ENCODE data around the gene C1QL2. TPM values are rescaled to one million over a fixed set of nuclear protein-coding genes. Genes with fewer than 3 reads are reported as not detected.

Gene C1QL2
- total and polyA plus RNA-seq, 12 donors: not detected

DNA sequence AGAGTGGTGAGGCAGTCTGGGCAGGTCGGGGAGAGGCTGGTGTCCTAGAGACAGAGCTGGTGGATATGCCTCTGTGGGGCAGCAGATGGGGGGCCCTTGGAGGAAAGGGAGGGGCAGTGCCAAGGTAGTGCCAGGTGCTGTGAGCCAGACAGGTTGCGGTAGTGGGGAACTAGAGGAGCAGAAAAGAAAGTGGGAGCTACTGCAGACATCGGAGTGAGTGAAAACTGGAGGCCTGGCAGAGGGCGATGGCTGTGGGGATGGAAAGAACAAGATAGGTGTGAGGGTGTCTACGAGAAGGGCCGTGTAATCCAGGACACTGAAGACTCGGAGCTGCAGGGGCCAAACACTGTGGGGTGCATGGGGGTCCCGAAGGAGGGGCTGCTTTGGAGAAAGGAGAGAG, 21.7 kb downstream of the C1QL2 start:
- Histone ChIP-seq H3K4me1 (replicated peaks in 1 of 2) (no peaks in the 10 kb centered on the region), H3K4me3 (no peak overlapping the region), H3K9me3 (replicated peaks in 1 of 3) (no peaks in the 10 kb centered on the region), H3K36me3 (replicated peaks in 1 of 2) (no peaks in the 10 kb centered on the region), H3K27ac (no peak overlapping the region), H3K27me3 (peaks cover 17% of the 10 kb centered on the region)
- intact Hi-C loops (cut with DNase I): no loop called here
- DNase-seq: no peak
- WGBS, 4 donors: 72 to 83% (median 80%) methylated on average over 8 of the region's 8 CpGs
- TF ChIP-seq, protein P1, sequence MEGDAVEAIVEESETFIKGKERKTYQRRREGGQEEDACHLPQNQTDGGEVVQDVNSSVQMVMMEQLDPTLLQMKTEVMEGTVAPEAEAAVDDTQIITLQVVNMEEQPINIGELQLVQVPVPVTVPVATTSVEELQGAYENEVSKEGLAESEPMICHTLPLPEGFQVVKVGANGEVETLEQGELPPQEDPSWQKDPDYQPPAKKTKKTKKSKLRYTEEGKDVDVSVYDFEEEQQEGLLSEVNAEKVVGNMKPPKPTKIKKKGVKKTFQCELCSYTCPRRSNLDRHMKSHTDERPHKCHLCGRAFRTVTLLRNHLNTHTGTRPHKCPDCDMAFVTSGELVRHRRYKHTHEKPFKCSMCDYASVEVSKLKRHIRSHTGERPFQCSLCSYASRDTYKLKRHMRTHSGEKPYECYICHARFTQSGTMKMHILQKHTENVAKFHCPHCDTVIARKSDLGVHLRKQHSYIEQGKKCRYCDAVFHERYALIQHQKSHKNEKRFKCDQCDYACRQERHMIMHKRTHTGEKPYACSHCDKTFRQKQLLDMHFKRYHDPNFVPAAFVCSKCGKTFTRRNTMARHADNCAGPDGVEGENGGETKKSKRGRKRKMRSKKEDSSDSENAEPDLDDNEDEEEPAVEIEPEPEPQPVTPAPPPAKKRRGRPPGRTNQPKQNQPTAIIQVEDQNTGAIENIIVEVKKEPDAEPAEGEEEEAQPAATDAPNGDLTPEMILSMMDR (IDR thresholded peaks at IDR 0.05): no peak
- TF ChIP-seq POLR2A (IDR thresholded peaks at IDR 0.05): no peak

DNA sequence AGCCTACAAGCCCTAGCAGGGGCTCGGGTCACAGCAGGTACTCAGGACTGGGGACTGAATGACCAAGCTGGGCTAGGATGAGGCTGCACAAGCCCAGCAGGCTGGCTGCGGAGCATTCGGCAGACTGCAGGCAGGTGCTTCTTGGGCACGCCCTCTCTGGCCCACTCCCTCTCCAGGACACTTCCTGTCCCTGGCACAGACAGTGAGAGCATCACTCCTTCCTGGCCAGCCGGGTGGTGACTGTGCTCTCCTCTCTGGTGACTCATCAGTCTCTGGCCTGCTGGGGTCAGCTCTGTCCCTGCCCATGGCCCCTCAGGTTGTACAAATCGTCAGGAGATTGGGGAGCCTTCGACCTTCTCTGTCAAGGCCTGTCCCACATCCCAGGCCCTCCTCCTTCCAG, 22.5 kb downstream of the C1QL2 start:
- Histone ChIP-seq H3K4me1 (replicated peaks in 1 of 2) (no peaks in the 10 kb centered on the region), H3K36me3 (replicated peaks in 1 of 2) (no peaks in the 10 kb centered on the region), H3K4me3 (no peak overlapping the region), H3K27me3 (peaks cover 17% of the 10 kb centered on the region), H3K9me3 (replicated peaks in 1 of 3) (no peaks in the 10 kb centered on the region), H3K27ac (no peak overlapping the region)
- intact Hi-C loops (cut with DNase I): no loop called here
- no peak for DNase-seq
- 54 to 83% (median 65%) methylated on average over 1 to 7 of the region's 7 CpGs for WGBS, 4 donors
- TF ChIP-seq, protein P1 (IDR thresholded peaks at IDR 0.05): no peak
- no peak for TF ChIP-seq POLR2A (IDR thresholded peaks at IDR 0.05)

DNA sequence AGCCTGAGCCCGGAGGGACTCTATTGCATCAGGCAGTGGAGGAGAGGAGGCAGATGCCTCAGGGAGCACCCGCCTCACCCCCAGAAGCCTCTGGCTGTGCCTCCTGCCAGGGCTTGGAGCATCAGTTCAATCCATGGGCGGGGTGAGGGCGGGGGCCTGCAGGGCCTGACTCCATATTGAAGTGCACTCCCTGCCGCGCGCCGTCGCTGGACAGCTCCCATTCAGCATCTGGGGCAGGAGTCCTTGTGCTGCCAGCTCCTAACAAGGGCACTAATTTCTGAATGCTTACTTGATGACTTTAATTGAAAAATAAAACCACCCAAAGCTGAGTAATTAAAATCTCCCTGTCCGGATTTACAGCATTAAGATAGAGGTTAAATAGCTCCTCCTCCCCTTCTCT, 23.8 kb downstream of the C1QL2 start:
- Histone ChIP-seq H3K4me3 (no peak overlapping the region), H3K36me3 (replicated peaks in 1 of 2) (no peaks in the 10 kb centered on the region), H3K4me1 (replicated peaks in 1 of 2) (no peaks in the 10 kb centered on the region), H3K27ac (no peak overlapping the region), H3K9me3 (replicated peaks in 1 of 3) (no peaks in the 10 kb centered on the region), H3K27me3 (peaks cover 17% of the 10 kb centered on the region)
- no peak for TF ChIP-seq POLR2A (IDR thresholded peaks at IDR 0.05)
- TF ChIP-seq, protein P1 (IDR thresholded peaks at IDR 0.05): no peak
- no peak for DNase-seq
- WGBS, 4 donors: 57 to 71% (median 66%) methylated on average over 6 to 10 of the region's 10 CpGs
- intact Hi-C loops (cut with DNase I): no loop called here

DNA sequence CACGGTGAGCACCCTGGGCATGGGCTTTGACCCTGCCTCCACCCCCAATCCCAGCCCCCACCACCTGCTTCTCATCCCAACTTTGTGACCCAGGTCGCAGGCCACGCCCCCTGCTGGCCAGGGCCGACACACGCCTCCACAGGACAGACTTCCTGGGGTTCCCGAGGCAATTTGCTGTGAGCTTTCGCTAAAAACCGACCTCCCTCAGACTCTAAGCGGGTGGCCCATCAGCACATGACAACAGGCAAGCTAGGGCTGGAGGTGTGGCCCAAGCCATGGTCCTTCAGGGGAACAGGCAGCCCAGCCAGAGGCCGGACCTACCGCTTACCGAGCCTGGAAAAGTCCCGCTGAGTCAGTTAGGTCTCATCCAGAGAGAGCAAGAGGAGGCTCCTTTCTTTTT, 31.9 kb downstream of the C1QL2 start:
- no peaks in the 10 kb centered on the region for H3K36me3 ChIP-seq (replicated peaks in 1 of 2)
- no peaks in the 10 kb centered on the region for H3K9me3 ChIP-seq (replicated peaks in 1 of 3)
- H3K4me1 ChIP-seq (replicated peaks in 1 of 2): no peaks in the 10 kb centered on the region
- no peak overlapping the region for H3K27ac ChIP-seq
- no peak overlapping the region for H3K4me3 ChIP-seq
- TF ChIP-seq POLR2A (IDR thresholded peaks at IDR 0.05): no peak
- TF ChIP-seq, protein P1 (IDR thresholded peaks at IDR 0.05): peak in 1 of 6 experiments; percentile 7
- intact Hi-C loops (cut with DNase I): no loop called here
- H3K27me3 ChIP-seq: peaks cover 14% of the 10 kb centered on the region
- WGBS, 4 donors: 25 to 62% (median 29%) methylated on average over 3 to 13 of the region's 13 CpGs
- DNase-seq: peak in 4 of 7 donors; percentile 20 to 31 (median 26)

Measured in adrenal gland (tissue), 12 donors.